A549 (cell line): ENCODE measurements around the gene TCEAL8.

Source experiments
- CHD4 ChIP-seq: fragments of 200-600 bp; sonication (generic); IDR thresholded peaks from 2 replicates; pipeline ENCODE4 v1.6.1; 2016; ENCODE audit warnings: antibody characterized with exemption, mild to moderate bottlenecking, borderline replicate concordance
- CTCF ChIP-seq: fragments of >200 bp; sonication (Bioruptor Twin); formaldehyde crosslinking; IDR thresholded peaks from 3 replicates; pipeline ENCODE4 v1.5.1; 2016
- EP300 ChIP-seq, 2 experiments: fragments of >200 bp; sonication (Bioruptor Twin); formaldehyde crosslinking; IDR thresholded peaks; 2 replicates in 1 of 2; 3 replicates in 1 of 2; pipeline ENCODE4 v1.6.1; 2016 to 2017
- HDAC2 ChIP-seq: fragments of 200-600 bp; sonication (generic); IDR thresholded peaks from 2 replicates; pipeline ENCODE4 v1.6.1; 2016
- HOXA7 ChIP-seq: fragments of 250-450 bp; sonication (Bioruptor Pico); IDR thresholded peaks from 2 replicates; pipeline ENCODE4 v1.5.0; 2020; ENCODE audit warnings: mild to moderate bottlenecking, moderate library complexity
- KDM5A ChIP-seq: fragments of 200-600 bp; sonication (generic); IDR thresholded peaks from 2 replicates; pipeline ENCODE4 v1.6.1; 2016; ENCODE audit warnings: antibody characterized with exemption, mild to moderate bottlenecking
- MAFK ChIP-seq: fragments of 450-650 bp; IDR thresholded peaks from 2 replicates; pipeline ENCODE4 v1.6.1; 2014; ENCODE audit not compliant: partially characterized antibody
- MAX ChIP-seq: IDR thresholded peaks from 2 replicates; pipeline ENCODE4 v1.6.1; 2012
- PBX3 ChIP-seq: IDR thresholded peaks from 2 replicates; pipeline ENCODE4 v1.6.1; 2012
- POLR2A ChIP-seq: IDR thresholded peaks from 2 replicates; pipeline ENCODE4 v1.6.1; 2012; ENCODE audit warnings: mild to moderate bottlenecking, low read length
- RCOR1 ChIP-seq: fragments of 150-350 bp; IDR thresholded peaks from 2 replicates; pipeline ENCODE4 v1.6.1; 2014; ENCODE audit warnings: antibody characterized with exemption, low read length, low read depth
- REST ChIP-seq: fragments of 200-600 bp; sonication (generic); IDR thresholded peaks from 2 replicates; pipeline ENCODE4 v1.6.1; 2016; ENCODE audit warnings: antibody characterized with exemption, mild to moderate bottlenecking, moderate library complexity
- RNF2 ChIP-seq: fragments of 200-600 bp; sonication (generic); IDR thresholded peaks from 2 replicates; pipeline ENCODE4 v1.6.1; 2016; ENCODE audit warnings: low read depth, mild to moderate bottlenecking, antibody characterized with exemption, moderate library complexity, borderline replicate concordance
- TF ChIP-seq, protein P1 (sequence below): IDR thresholded peaks from 2 replicates; pipeline ENCODE4 v1.6.1; 2012; ENCODE audit warnings: low read depth, borderline replicate concordance

GRCh38 chrX:103304705-103305104, 49.8 kb upstream of the TCEAL8 start:
- TF ChIP-seq CTCF (no peak), MAFK (no peak), KDM5A (no peak), HDAC2 (no peak), EP300 (IDR thresholded peaks at IDR 0.05) (no peak), REST (no peak), CHD4 (no peak), POLR2A (no peak), RNF2 (no peak), RCOR1 (no peak), PBX3 (no peak), MAX (no peak), HOXA7 (CRISPR knock-in tag) (no peak)
- TF ChIP-seq, protein P1, sequence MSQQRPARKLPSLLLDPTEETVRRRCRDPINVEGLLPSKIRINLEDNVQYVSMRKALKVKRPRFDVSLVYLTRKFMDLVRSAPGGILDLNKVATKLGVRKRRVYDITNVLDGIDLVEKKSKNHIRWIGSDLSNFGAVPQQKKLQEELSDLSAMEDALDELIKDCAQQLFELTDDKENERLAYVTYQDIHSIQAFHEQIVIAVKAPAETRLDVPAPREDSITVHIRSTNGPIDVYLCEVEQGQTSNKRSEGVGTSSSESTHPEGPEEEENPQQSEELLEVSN = no peak
